Naive B cell (primary cell): ENCODE results near the gene TBC1D8. TPM values are rescaled to one million over a fixed set of nuclear protein-coding genes. Genes with fewer than 3 reads are reported as not detected.

Experiments
- ATAC-seq, 2 donors: fragments of 150-1000 bp; cut with Tn5 transposase; 2 replicates each; pipeline ENCODE4 v1.10.0; 2021; ENCODE audit warnings: low read depth in 2 of 2, mild to moderate bottlenecking in 2 of 2, moderate library complexity in 2 of 2
- DNase-seq: peaks from one replicate; pipeline ENCODE4 v3.0.0; 2022
- H3K27ac Mint-ChIP-seq, 6 donors: one replicate each; pipeline ENCODE4 v1.8.0; 2020 to 2022; ENCODE audit warnings: mild to moderate bottlenecking in 6 of 6, mixed read lengths in 6 of 6, moderate library complexity in 5 of 6, inconsistent platforms in 2 of 6
- H3K27me3 Mint-ChIP-seq, 3 donors: one replicate each; pipeline ENCODE4 v1.8.0; 2021 to 2022; ENCODE audit warnings: mixed read lengths in 3 of 3, mild to moderate bottlenecking in 1 of 3
- H3K36me3 Mint-ChIP-seq, 2 donors: one replicate each; pipeline ENCODE4 v1.8.0; 2020 to 2022; ENCODE audit warnings: mixed read lengths in 2 of 2, inconsistent platforms in 1 of 2, mild to moderate bottlenecking in 1 of 2
- H3K4me1 Mint-ChIP-seq, 3 donors: one replicate each; pipeline ENCODE4 v1.8.0; 2020 to 2022; ENCODE audit warnings: mixed read lengths in 3 of 3, inconsistent platforms in 1 of 3, mild to moderate bottlenecking in 1 of 3, moderate library complexity in 1 of 3
- H3K4me3 Mint-ChIP-seq, 8 donors: one replicate each; pipeline ENCODE4 v1.8.0; 2020 to 2022; ENCODE audit warnings: mild to moderate bottlenecking in 8 of 8, mixed read lengths in 8 of 8, moderate library complexity in 8 of 8, inconsistent platforms in 2 of 8
- H3K9me3 Mint-ChIP-seq, 7 donors: one replicate each; pipeline ENCODE4 v1.8.0; 2020 to 2022; ENCODE audit warnings: mixed read lengths in 7 of 7, mild to moderate bottlenecking in 5 of 7, inconsistent platforms in 2 of 7, moderate library complexity in 1 of 7
- polyA plus RNA-seq, 6 donors: library from polyadenylated mRNA; unstranded; fragments of 300-500 nt; fragmentation: Illumina TruSeq; gene quantifications; one replicate each; pipeline ENCODE4 v1.2.3, GENCODE V29; 2021; ENCODE audit warnings: low read depth in 6 of 6

The TBC1D8 gene
- polyA plus RNA-seq, 6 donors from 2014 or later: 0.19 to 0.72 (median 0.23) TPM; not detected in 1

DNA sequence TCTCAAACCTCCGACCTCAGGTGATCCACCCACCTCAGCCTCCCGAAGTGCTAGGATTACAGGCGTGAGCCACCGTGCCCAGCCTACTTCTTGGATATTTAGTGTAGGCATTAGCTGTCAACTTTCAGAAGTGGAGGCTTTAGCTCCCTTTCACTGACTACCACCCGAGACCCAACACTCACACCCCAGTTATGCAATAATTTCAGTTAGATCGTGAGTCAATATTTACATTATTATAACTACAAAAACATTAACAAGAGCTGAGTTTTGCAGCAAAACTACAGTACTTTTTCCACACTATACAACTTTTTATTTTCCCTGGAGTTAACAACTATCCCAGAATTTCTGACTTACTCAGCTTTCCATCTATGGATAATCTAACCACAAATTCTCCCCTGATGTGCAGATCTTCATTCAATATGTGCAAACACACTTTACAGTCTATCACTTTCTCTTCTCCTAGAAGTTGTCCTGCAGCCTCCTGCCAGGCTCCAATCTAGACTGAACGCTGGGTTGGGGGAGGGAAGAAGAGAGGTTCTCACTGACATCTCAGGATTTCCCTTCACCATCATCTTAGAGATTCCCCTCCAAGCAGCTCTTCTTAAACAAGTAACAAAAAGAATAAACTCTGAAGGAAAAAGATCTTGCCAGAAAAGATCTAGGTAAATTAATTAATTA is 10.1 kb downstream of the TBC1D8 start:
- Mint-ChIP-seq H3K4me3 (no peak overlapping the region), H3K4me1 (peaks cover 0 to 5% (median 0%) of the 10 kb centered on the region in 3 donors), H3K9me3 (peaks cover 0 to 6% (median 2%) of the 10 kb centered on the region in 7 donors), H3K27ac (no peak overlapping the region), H3K27me3 (peaks cover 53 to 60% (median 58%) of the 10 kb centered on the region in 3 donors), H3K36me3 (peaks cover 5 to 12% of the 10 kb centered on the region in 2 donors)
- no peak for DNase-seq
- ATAC-seq: no peak

- H3K36me3 Mint-ChIP-seq: peaks cover 5 to 12% of the 10 kb centered on the region in 2 donors
- peaks cover 45 to 56% (median 53%) of the 10 kb centered on the region in 3 donors for H3K27me3 Mint-ChIP-seq
- ATAC-seq: no peak
- no peak overlapping the region for H3K27ac Mint-ChIP-seq
- peaks cover 0 to 6% (median 2%) of the 10 kb centered on the region in 7 donors for H3K9me3 Mint-ChIP-seq
- DNase-seq: no peak
- H3K4me1 Mint-ChIP-seq: peaks cover 0 to 5% (median 0%) of the 10 kb centered on the region in 3 donors
- peak overlapping the region in 1 of 8 donors; percentile 5 for H3K4me3 Mint-ChIP-seq
Measured at GRCh38 chr2:101140237-101140636, 10.9 kb downstream of the TBC1D8 start.

GRCh38 chr2:101139495-101139894 is 11.7 kb downstream of the TBC1D8 start:
- H3K4me3 Mint-ChIP-seq: no peak overlapping the region
- no peak for ATAC-seq

GRCh38 chr2:101135412-101136296 is 15.5 kb downstream of the TBC1D8 start:
- Mint-ChIP-seq H3K4me1 (peaks cover 0 to 8% (median 5%) of the 10 kb centered on the region in 3 donors), H3K9me3 (peaks cover 0 to 6% (median 2%) of the 10 kb centered on the region in 7 donors), H3K27me3 (peaks cover 15 to 25% (median 20%) of the 10 kb centered on the region in 3 donors), H3K27ac (no peak overlapping the region), H3K36me3 (peaks cover 5 to 12% of the 10 kb centered on the region in 2 donors), H3K4me3 (no peak overlapping the region)
- ATAC-seq (no peak), DNase-seq (no peak)

More at GRCh38 chr2:101139495-101139894, 11.7 kb downstream of the TBC1D8 start:
- no peak for DNase-seq
- peaks cover 38 to 51% (median 47%) of the 10 kb centered on the region in 3 donors for H3K27me3 Mint-ChIP-seq
- H3K4me1 Mint-ChIP-seq: peaks cover 0 to 5% (median 0%) of the 10 kb centered on the region in 3 donors
- H3K27ac Mint-ChIP-seq: no peak overlapping the region
- peaks cover 5 to 12% of the 10 kb centered on the region in 2 donors for H3K36me3 Mint-ChIP-seq
- peaks cover 0 to 6% (median 2%) of the 10 kb centered on the region in 7 donors for H3K9me3 Mint-ChIP-seq

- no peak for DNase-seq
- Mint-ChIP-seq H3K9me3 (no peaks in the 10 kb centered on the region), H3K4me3 (no peak overlapping the region), H3K27ac (peak overlapping the region in 1 of 6 donors; percentile 10), H3K4me1 (peaks cover 0 to 8% (median 0%) of the 10 kb centered on the region in 3 donors), H3K27me3 (peaks cover 0 to 10% (median 4%) of the 10 kb centered on the region in 3 donors), H3K36me3 (no peaks in the 10 kb centered on the region)
- peak in 1 of 2 donors; percentile 40 for ATAC-seq
Measured at GRCh38 chr2:101133492-101134100, 17.6 kb downstream of the TBC1D8 start.

- H3K9me3 Mint-ChIP-seq: no peaks in the 10 kb centered on the region
- no peak for DNase-seq
- peaks cover 0 to 8% (median 0%) of the 10 kb centered on the region in 3 donors for H3K4me1 Mint-ChIP-seq
- H3K27me3 Mint-ChIP-seq: peaks cover 0 to 8% (median 5%) of the 10 kb centered on the region in 3 donors
- H3K4me3 Mint-ChIP-seq: no peak overlapping the region
- no peak overlapping the region for H3K27ac Mint-ChIP-seq
- no peak for ATAC-seq
- H3K36me3 Mint-ChIP-seq: no peaks in the 10 kb centered on the region
Measured at GRCh38 chr2:101132202-101132601, 19.0 kb downstream of the TBC1D8 start.

DNA sequence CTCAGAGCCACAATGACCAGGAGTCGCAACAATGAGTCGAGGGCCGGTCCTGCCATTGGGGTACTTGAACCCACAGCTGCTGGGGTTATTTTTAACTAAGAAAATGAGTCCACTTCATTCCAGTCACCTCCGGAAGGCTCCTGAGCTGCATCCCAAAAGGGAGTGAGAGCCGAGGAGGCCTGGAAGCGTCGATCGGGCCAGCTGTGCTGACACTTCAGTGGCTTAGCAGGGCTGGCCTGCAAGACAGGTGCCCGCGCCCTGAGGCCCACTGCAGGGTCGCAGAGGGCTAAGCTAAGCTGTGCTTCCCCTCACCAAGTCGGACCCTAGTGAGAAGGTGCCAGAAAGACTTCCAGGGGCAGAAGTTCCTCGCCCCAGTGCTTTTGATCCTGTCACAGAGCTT is 21.1 kb downstream of the TBC1D8 start:
- Mint-ChIP-seq H3K4me3 (no peak overlapping the region), H3K4me1 (peaks cover 0 to 8% (median 0%) of the 10 kb centered on the region in 3 donors), H3K27me3 (peaks cover 0 to 17% (median 9%) of the 10 kb centered on the region in 3 donors), H3K36me3 (peaks cover 0 to 3% of the 10 kb centered on the region in 2 donors), H3K9me3 (no peaks in the 10 kb centered on the region), H3K27ac (no peak overlapping the region)
- no peak for DNase-seq
- ATAC-seq: no peak

DNA sequence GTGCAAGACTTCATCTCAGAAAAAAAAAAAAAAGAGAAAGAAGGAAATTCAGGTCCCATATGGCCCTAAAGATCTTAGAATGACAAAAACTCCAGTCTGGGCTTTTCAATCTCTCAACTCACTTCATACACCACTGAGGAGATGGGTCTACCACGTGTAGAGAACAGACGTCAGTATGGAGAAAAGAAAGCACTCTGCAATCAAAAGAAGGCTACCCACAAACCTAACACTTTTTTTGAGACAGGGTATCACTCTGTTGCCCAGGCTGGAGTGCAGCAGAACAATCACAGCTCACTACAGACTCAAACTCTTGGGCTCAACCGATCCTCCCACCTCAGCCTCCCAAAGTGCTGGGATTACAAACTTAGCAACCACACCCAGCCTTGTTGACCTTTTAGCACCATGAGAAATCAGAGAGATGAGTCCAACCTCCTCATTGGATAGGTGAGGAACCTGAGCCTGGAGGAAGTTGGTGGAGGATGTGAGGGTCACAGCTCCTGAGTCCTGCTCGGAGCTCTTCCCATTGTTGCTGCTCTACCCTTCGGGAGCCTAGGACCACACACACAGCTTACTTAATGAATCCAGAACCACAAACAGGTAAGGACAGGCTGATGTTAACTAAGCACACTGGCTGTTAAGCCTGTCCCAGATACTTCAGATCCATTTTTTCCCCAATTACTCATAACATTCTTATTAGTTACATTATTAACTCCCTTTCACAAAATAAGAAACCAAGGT is 23.7 kb downstream of the TBC1D8 start:
- peak overlapping the region in 1 of 6 donors; percentile 33 for H3K27ac Mint-ChIP-seq
- no peaks in the 10 kb centered on the region for H3K4me1 Mint-ChIP-seq
- H3K27me3 Mint-ChIP-seq: peaks cover 0 to 34% (median 9%) of the 10 kb centered on the region in 3 donors
- ATAC-seq: no peak
- no peak overlapping the region for H3K4me3 Mint-ChIP-seq
- H3K9me3 Mint-ChIP-seq: no peaks in the 10 kb centered on the region
- no peak for DNase-seq
- peaks cover 0 to 3% of the 10 kb centered on the region in 2 donors for H3K36me3 Mint-ChIP-seq

GRCh38 chr2:101125808-101126207 is 25.4 kb downstream of the TBC1D8 start:
- Mint-ChIP-seq H3K36me3 (peaks cover 0 to 3% of the 10 kb centered on the region in 2 donors), H3K4me1 (no peaks in the 10 kb centered on the region), H3K9me3 (no peaks in the 10 kb centered on the region), H3K27ac (peak overlapping the region in 1 of 6 donors; percentile 8), H3K4me3 (no peak overlapping the region), H3K27me3 (peaks cover 0 to 34% (median 9%) of the 10 kb centered on the region in 3 donors)
- no peak for ATAC-seq
- no peak for DNase-seq

DNA sequence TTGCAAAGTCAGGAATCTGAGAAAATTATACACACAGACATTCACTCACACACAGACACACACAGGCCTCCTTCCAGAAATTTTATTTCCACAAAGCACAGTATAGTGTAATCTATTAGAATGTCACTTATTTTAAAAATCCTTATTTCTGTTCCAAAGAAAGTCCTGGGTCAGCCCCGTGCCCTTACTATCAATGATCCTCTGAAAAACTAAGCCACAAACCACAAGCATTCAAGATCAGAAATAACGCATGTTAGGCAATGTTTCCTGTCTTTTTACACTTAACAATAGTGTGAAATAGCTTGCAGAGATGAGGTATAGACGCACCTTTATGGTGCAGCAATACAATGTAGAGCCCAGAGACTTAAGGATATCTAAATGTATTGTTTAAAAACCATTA is 25.8 kb downstream of the TBC1D8 start:
- Mint-ChIP-seq H3K4me1 (no peaks in the 10 kb centered on the region), H3K4me3 (no peak overlapping the region), H3K27ac (no peak overlapping the region), H3K9me3 (no peaks in the 10 kb centered on the region), H3K27me3 (peaks cover under 1 to 34% (median 9%) of the 10 kb centered on the region in 3 donors), H3K36me3 (peaks cover 0 to 3% of the 10 kb centered on the region in 2 donors)
- no peak for DNase-seq
- ATAC-seq: no peak

DNA sequence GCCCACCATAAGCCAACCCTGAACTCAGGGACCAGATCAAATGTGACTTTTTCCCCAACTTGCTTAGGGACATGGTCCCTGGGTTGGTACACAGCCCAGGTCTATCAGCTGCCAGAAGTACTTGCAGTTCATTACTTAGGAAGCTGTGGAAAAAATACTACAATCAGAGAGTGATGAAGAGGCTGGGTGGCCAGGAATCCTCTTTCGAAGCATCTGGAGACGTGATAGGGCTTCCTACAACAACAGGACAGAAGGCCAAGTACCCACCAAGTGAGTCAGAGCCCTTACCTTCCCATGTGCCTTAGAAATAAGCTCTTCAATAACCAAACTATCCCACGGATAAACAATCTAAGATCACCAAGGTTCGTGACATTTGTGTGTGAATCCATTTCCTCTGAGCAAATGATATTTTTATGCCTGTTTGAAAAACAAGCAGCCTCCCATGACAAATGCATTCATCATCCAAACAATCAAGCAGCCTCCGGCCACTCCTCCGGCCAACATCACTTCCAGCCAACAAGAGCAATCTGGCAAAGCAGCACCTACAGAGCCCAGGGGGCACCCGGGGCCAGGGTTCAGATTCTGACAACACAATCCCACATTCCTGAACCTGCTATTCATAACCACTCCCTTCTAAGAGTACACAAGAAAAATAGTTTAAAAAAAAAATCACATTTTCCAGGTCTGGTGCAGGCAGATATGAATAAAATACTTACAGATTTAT is 26.4 kb downstream of the TBC1D8 start:
- no peak for ATAC-seq
- H3K27ac Mint-ChIP-seq: no peak overlapping the region
- peaks cover 0 to 3% of the 10 kb centered on the region in 2 donors for H3K36me3 Mint-ChIP-seq
- no peaks in the 10 kb centered on the region for H3K4me1 Mint-ChIP-seq
- H3K27me3 Mint-ChIP-seq: peaks cover 6 to 34% (median 9%) of the 10 kb centered on the region in 3 donors
- H3K9me3 Mint-ChIP-seq: no peaks in the 10 kb centered on the region
- no peak overlapping the region for H3K4me3 Mint-ChIP-seq
- no peak for DNase-seq
